ENCODE results near the gene SPARC.

Gene SPARC

DNA sequence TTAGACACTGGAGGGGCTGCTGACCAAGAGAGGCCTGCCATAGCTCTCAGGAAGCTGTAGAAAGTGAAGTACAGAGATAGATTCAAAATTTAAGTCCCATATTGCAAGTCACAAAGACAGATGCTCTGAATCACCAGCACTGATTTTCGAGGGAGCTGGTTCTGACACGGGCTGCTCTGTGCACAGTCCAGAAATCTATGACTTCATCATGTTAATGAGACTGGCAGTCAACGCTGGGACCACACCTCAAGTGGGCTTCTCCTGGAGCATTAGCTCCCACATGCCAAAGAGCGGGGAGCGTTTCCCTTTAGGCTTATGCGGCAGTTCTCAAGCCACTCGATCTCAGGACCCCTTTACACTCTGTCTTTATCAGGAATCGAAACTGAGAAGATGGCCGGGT, 61.4 kb downstream of the SPARC start:
- TF ChIP-seq CTCF (IDR thresholded peaks at IDR 0.05; ENCODE audit: control insufficient read depth, extremely low read depth, insufficient read depth), result no peak
- H3K4me3 ChIP-seq (ENCODE audit: low read depth, low read length), result no peak overlapping the region
- DNase-seq (ENCODE audit: low read depth), result no peak

DNA sequence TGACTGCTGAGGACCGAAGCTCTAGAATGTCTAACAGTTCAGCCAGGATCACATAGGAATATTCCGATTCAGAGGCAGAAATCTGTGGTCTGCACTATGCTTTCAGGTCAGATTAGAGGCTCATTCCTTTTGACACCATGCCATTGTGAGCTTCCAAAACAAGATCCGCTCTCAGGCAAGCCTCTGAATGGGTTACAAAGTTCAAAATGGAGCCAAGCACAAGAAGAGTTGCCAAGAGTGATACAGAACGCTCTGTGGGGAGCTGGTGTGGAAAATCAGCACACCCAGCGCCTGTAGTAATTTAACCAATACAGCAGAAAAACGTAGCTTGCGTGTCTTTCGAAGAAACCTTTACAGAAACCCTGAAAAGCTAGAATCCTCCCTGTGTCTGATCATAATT, 62.2 kb downstream of the SPARC start:
- H3K4me3 ChIP-seq (ENCODE audit: low read depth, low read length), result no peak overlapping the region
- TF ChIP-seq CTCF (IDR thresholded peaks at IDR 0.05; ENCODE audit: control insufficient read depth, extremely low read depth, insufficient read depth), result no peak
- no peak for DNase-seq (ENCODE audit: low read depth)

GRCh38 chr5:151622367-151623088, 64.2 kb downstream of the SPARC start:
- DNase-seq (ENCODE audit: low read depth), result no peak
- TF ChIP-seq CTCF (IDR thresholded peaks at IDR 0.05; ENCODE audit: control insufficient read depth, extremely low read depth, insufficient read depth), result no peak

DNA sequence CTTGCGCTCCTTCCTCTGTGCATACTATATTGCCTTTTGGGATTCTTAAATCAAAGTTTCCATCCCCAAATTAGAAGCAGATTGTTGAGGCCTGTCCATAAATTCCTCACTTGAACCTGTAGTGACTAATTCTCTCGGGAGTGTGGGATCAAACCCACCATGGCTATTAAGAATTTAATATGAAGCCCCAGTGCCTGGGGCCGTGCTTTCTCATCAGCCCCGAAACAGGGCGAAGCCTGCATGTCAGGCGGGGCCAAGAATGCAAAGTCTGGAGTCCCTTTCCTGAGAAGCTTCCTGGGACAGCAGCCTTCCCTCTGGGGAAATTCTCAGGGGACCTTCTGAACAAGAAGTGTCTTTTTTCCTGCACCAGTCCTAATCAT, 66.3 kb downstream of the SPARC start:
- DNase-seq (ENCODE audit: low read depth), result no peak
- TF ChIP-seq CTCF (IDR thresholded peaks at IDR 0.05; ENCODE audit: control insufficient read depth, extremely low read depth, insufficient read depth), result no peak
- no peak overlapping the region for H3K4me3 ChIP-seq (ENCODE audit: low read depth, low read length)

More at GRCh38 chr5:151622367-151623088, 64.2 kb downstream of the SPARC start:
- H3K4me3 ChIP-seq (ENCODE audit: low read depth, low read length), result no peak overlapping the region

- no peak for DNase-seq (ENCODE audit: low read depth)
- no peak for TF ChIP-seq CTCF (IDR thresholded peaks at IDR 0.05; ENCODE audit: control insufficient read depth, extremely low read depth, insufficient read depth)
- H3K4me3 ChIP-seq (ENCODE audit: low read depth, low read length), result no peak overlapping the region
These were observed 66.8 kb downstream of the SPARC start for GRCh38 chr5:151619812-151620460.

- DNase-seq (ENCODE audit: low read depth), result no peak
- no peak for TF ChIP-seq CTCF (IDR thresholded peaks at IDR 0.05; ENCODE audit: control insufficient read depth, extremely low read depth, insufficient read depth)
These were observed 67.8 kb downstream of the SPARC start for GRCh38 chr5:151618907-151619306.

More at GRCh38 chr5:151618907-151619306, 67.8 kb downstream of the SPARC start:
- H3K4me3 ChIP-seq (ENCODE audit: low read depth, low read length), result no peak overlapping the region

All from LNCaP clone FGC (cell line).